Measurements from ENCODE around the gene GABRA5. TPM values are rescaled to one million over a fixed set of nuclear protein-coding genes. Genes with fewer than 3 reads are reported as not detected.

Gene GABRA5
- polyA plus RNA-seq, 1 donor: 0.13 TPM

- Histone ChIP-seq H3K27me3 (ENCODE audit: control insufficient read depth, insufficient read depth, low read length) (no peaks in the 10 kb centered on the region), H3K4me1 (ENCODE audit: control insufficient read depth, insufficient read depth, low read length) (no peaks in the 10 kb centered on the region), H3K9me3 (ENCODE audit: control insufficient read depth, low read depth, low read length) (no peaks in the 10 kb centered on the region), H3K4me3 (ENCODE audit: low read length) (no peak overlapping the region), H3K27ac (ENCODE audit: low read length) (no peak overlapping the region), H3K36me3 (ENCODE audit: control insufficient read depth, insufficient read depth, low read length) (no peaks in the 10 kb centered on the region)
- WGBS (ENCODE audit: insufficient coverage, low lambda C conversion rate): no CpG with 5 or more reads among the region's 13 CpGs
- no peak for DNase-seq
Observed at GRCh38 chr15:26945046-26945445, 78.2 kb downstream of the GABRA5 start.

DNA sequence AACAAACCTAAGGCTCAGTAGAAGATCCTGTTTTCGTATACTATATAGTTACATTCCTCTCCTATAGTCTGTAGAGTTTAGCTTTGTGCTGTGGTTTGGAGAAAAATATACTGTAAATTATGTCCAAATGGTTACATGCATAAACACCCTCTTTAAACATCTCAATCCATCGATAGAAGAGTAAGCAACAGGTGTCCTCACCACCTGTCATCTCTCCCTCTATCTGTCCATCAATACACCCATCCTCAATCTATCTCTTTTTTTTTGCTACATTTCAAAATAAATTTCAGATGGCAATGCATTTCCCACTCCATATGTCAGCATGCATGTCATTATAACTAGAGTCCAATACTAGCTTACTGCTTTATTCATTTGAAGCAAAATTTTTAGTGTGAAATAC lies 83.1 kb downstream of the GABRA5 start:
- H3K36me3 ChIP-seq (ENCODE audit: control insufficient read depth, insufficient read depth, low read length): no peaks in the 10 kb centered on the region
- no peaks in the 10 kb centered on the region for H3K27me3 ChIP-seq (ENCODE audit: control insufficient read depth, insufficient read depth, low read length)
- H3K9me3 ChIP-seq (ENCODE audit: control insufficient read depth, low read depth, low read length): no peaks in the 10 kb centered on the region
- no peak for DNase-seq
- no peak overlapping the region for H3K4me3 ChIP-seq (ENCODE audit: low read length)
- WGBS (ENCODE audit: insufficient coverage, low lambda C conversion rate): 50% methylated on average over 1 of the region's 2 CpGs
- H3K4me1 ChIP-seq (ENCODE audit: control insufficient read depth, insufficient read depth, low read length): no peaks in the 10 kb centered on the region
- H3K27ac ChIP-seq (ENCODE audit: low read length): no peak overlapping the region

DNA sequence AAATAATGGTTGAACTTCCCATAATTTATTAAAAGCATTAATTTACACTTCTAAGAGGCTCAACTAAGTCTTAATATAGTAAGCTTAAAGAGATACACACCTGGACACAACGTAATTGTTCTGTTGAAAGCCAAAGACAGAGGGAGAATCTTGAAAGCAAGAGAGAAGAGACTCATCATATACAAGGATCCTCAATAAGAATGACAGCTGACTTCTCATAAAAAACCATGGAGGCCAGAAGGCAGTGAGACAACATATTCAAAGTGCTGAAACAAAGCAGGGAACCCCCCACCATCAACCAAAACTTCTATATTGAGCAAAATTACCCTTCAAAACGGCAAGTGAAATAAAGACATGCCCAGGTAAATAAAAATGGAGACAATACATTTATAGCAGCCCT lies 87.5 kb downstream of the GABRA5 start:
- H3K27me3 ChIP-seq (ENCODE audit: control insufficient read depth, insufficient read depth, low read length): no peaks in the 10 kb centered on the region
- H3K9me3 ChIP-seq (ENCODE audit: control insufficient read depth, low read depth, low read length): no peaks in the 10 kb centered on the region
- H3K36me3 ChIP-seq (ENCODE audit: control insufficient read depth, insufficient read depth, low read length): no peaks in the 10 kb centered on the region
- WGBS (ENCODE audit: insufficient coverage, low lambda C conversion rate): 100% methylated on average over 1 of the region's 2 CpGs
- no peaks in the 10 kb centered on the region for H3K4me1 ChIP-seq (ENCODE audit: control insufficient read depth, insufficient read depth, low read length)
- H3K27ac ChIP-seq (ENCODE audit: low read length): no peak overlapping the region
- DNase-seq: no peak
- no peak overlapping the region for H3K4me3 ChIP-seq (ENCODE audit: low read length)

- Histone ChIP-seq H3K9me3 (ENCODE audit: control insufficient read depth, low read depth, low read length) (no peaks in the 10 kb centered on the region), H3K27me3 (ENCODE audit: control insufficient read depth, insufficient read depth, low read length) (peaks cover 44% of the 10 kb centered on the region), H3K4me1 (ENCODE audit: control insufficient read depth, insufficient read depth, low read length) (peaks cover 3% of the 10 kb centered on the region), H3K36me3 (ENCODE audit: control insufficient read depth, insufficient read depth, low read length) (no peaks in the 10 kb centered on the region), H3K27ac (ENCODE audit: low read length) (no peak overlapping the region), H3K4me3 (ENCODE audit: low read length) (peak overlapping the region; percentile 23)
- WGBS (ENCODE audit: insufficient coverage, low lambda C conversion rate): no CpG with 5 or more reads among the region's 48 CpGs
- DNase-seq: peak in 1 of 2 donors; percentile 24
Observed at GRCh38 chr15:26967719-26968269, 100.9 kb downstream of the GABRA5 start.

GRCh38 chr15:26968806-26969205 lies 101.9 kb downstream of the GABRA5 start:
- Histone ChIP-seq H3K4me3 (ENCODE audit: low read length) (no peak overlapping the region), H3K27ac (ENCODE audit: low read length) (no peak overlapping the region), H3K36me3 (ENCODE audit: control insufficient read depth, insufficient read depth, low read length) (no peaks in the 10 kb centered on the region), H3K4me1 (ENCODE audit: control insufficient read depth, insufficient read depth, low read length) (peaks cover 3% of the 10 kb centered on the region), H3K27me3 (ENCODE audit: control insufficient read depth, insufficient read depth, low read length) (peaks cover 50% of the 10 kb centered on the region), H3K9me3 (ENCODE audit: control insufficient read depth, low read depth, low read length) (no peaks in the 10 kb centered on the region)
- DNase-seq: no peak
- 60% methylated on average over 2 of the region's 2 CpGs for WGBS (ENCODE audit: insufficient coverage, low lambda C conversion rate)

GRCh38 chr15:26970712-26971210 lies 103.9 kb downstream of the GABRA5 start, which contains the start of gene GABRG3:
Gene GABRG3, plus strand, starts transcription at chr15:26971181.
- WGBS (ENCODE audit: insufficient coverage, low lambda C conversion rate): no CpG with 5 or more reads among the region's 33 CpGs
- peak; percentile 8 to 20 for DNase-seq
- peaks cover 3% of the 10 kb centered on the region for H3K4me1 ChIP-seq (ENCODE audit: control insufficient read depth, insufficient read depth, low read length)
- H3K27ac ChIP-seq (ENCODE audit: low read length): no peak within 1 kb of the TSS
- no peak within 1 kb of the TSS for H3K4me3 ChIP-seq (ENCODE audit: low read length)
- H3K36me3 ChIP-seq (ENCODE audit: control insufficient read depth, insufficient read depth, low read length): no peaks in the 10 kb centered on the region
- peaks cover 50% of the 10 kb centered on the region for H3K27me3 ChIP-seq (ENCODE audit: control insufficient read depth, insufficient read depth, low read length)
- no peaks in the 10 kb centered on the region for H3K9me3 ChIP-seq (ENCODE audit: control insufficient read depth, low read depth, low read length)

GRCh38 chr15:26971271-26972018 lies 104.6 kb downstream of the GABRA5 start:
- WGBS (ENCODE audit: insufficient coverage, low lambda C conversion rate): no CpG with 5 or more reads among the region's 72 CpGs
- peaks cover 50% of the 10 kb centered on the region for H3K27me3 ChIP-seq (ENCODE audit: control insufficient read depth, insufficient read depth, low read length)

GRCh38 chr15:26972636-26973035 lies 105.8 kb downstream of the GABRA5 start:
- peaks cover 44% of the 10 kb centered on the region for H3K27me3 ChIP-seq (ENCODE audit: control insufficient read depth, insufficient read depth, low read length)
- WGBS (ENCODE audit: insufficient coverage, low lambda C conversion rate): no CpG with 5 or more reads among the region's 2 CpGs

More at GRCh38 chr15:26971271-26972018, 104.6 kb downstream of the GABRA5 start:
- Histone ChIP-seq H3K36me3 (ENCODE audit: control insufficient read depth, insufficient read depth, low read length) (no peaks in the 10 kb centered on the region), H3K27ac (ENCODE audit: low read length) (no peak overlapping the region), H3K4me1 (ENCODE audit: control insufficient read depth, insufficient read depth, low read length) (peaks cover 3% of the 10 kb centered on the region), H3K4me3 (ENCODE audit: low read length) (no peak overlapping the region), H3K9me3 (ENCODE audit: control insufficient read depth, low read depth, low read length) (no peaks in the 10 kb centered on the region)
- DNase-seq: peak in 1 of 2 donors; percentile 9

GRCh38 chr15:26974120-26974780 lies 107.4 kb downstream of the GABRA5 start:
- peak; percentile 14 to 21 for DNase-seq
- peaks cover 36% of the 10 kb centered on the region for H3K27me3 ChIP-seq (ENCODE audit: control insufficient read depth, insufficient read depth, low read length)
- no peaks in the 10 kb centered on the region for H3K36me3 ChIP-seq (ENCODE audit: control insufficient read depth, insufficient read depth, low read length)
- no peaks in the 10 kb centered on the region for H3K9me3 ChIP-seq (ENCODE audit: control insufficient read depth, low read depth, low read length)
- H3K4me1 ChIP-seq (ENCODE audit: control insufficient read depth, insufficient read depth, low read length): peaks cover 3% of the 10 kb centered on the region
- no peak overlapping the region for H3K4me3 ChIP-seq (ENCODE audit: low read length)
- no peak overlapping the region for H3K27ac ChIP-seq (ENCODE audit: low read length)
- no CpG with 5 or more reads among the region's 9 CpGs for WGBS (ENCODE audit: insufficient coverage, low lambda C conversion rate)

More at GRCh38 chr15:26972636-26973035, 105.8 kb downstream of the GABRA5 start:
- no peak for DNase-seq
- peaks cover 3% of the 10 kb centered on the region for H3K4me1 ChIP-seq (ENCODE audit: control insufficient read depth, insufficient read depth, low read length)
- no peak overlapping the region for H3K4me3 ChIP-seq (ENCODE audit: low read length)
- no peak overlapping the region for H3K27ac ChIP-seq (ENCODE audit: low read length)
- H3K36me3 ChIP-seq (ENCODE audit: control insufficient read depth, insufficient read depth, low read length): no peaks in the 10 kb centered on the region
- H3K9me3 ChIP-seq (ENCODE audit: control insufficient read depth, low read depth, low read length): no peaks in the 10 kb centered on the region

GRCh38 chr15:26981492-26981891 lies 114.6 kb downstream of the GABRA5 start:
- no CpG with 5 or more reads among the region's 4 CpGs for WGBS (ENCODE audit: insufficient coverage, low lambda C conversion rate)
- H3K27me3 ChIP-seq (ENCODE audit: control insufficient read depth, insufficient read depth, low read length): no peaks in the 10 kb centered on the region
- no peak overlapping the region for H3K27ac ChIP-seq (ENCODE audit: low read length)
- H3K4me1 ChIP-seq (ENCODE audit: control insufficient read depth, insufficient read depth, low read length): no peaks in the 10 kb centered on the region
- DNase-seq: no peak
- no peaks in the 10 kb centered on the region for H3K9me3 ChIP-seq (ENCODE audit: control insufficient read depth, low read depth, low read length)
- no peaks in the 10 kb centered on the region for H3K36me3 ChIP-seq (ENCODE audit: control insufficient read depth, insufficient read depth, low read length)
- no peak overlapping the region for H3K4me3 ChIP-seq (ENCODE audit: low read length)

All from large intestine (tissue), 3 donors.